ENCODE data around the gene KCNJ6. TPM values are rescaled to one million over a fixed set of nuclear protein-coding genes. Genes with fewer than 3 reads are reported as not detected.

Gene KCNJ6
- total and polyA plus RNA-seq, 4 donors: 0.01 TPM; not detected in 3

GRCh38 chr21:37704751-37705150 lies 211.5 kb downstream of the KCNJ6 start:
- H3K4me3 ChIP-seq (ENCODE audit: low read depth in 1 of 3, low read length in 3 of 3): no peak overlapping the region
- H3K9ac ChIP-seq (ENCODE audit: low read depth in 1 of 2, low read length in 2 of 2): no peak overlapping the region
- H3K9me3 ChIP-seq (ENCODE audit: control insufficient read depth in 4 of 4, low read length in 3 of 4): no peaks in the 10 kb centered on the region
- no peaks in the 10 kb centered on the region for H3K27me3 ChIP-seq (ENCODE audit: control insufficient read depth in 4 of 4, insufficient read depth in 4 of 4, low read length in 3 of 4)
- peak overlapping the region in 1 of 2 donors; percentile 23 for H3K27ac ChIP-seq (ENCODE audit: low read depth in 1 of 2, low read length in 2 of 2)
- no peak for DNase-seq (ENCODE audit: low spot score)
- 34% methylated on average over 2 of the region's 2 CpGs for WGBS
- no peaks in the 10 kb centered on the region for H3K36me3 ChIP-seq (ENCODE audit: control insufficient read depth in 4 of 4, insufficient read depth in 3 of 4, low read depth in 1 of 4, low read length in 3 of 4)
- peaks cover 3 to 21% (median 17%) of the 10 kb centered on the region in 4 donors for H3K4me1 ChIP-seq (ENCODE audit: control insufficient read depth in 4 of 4, insufficient read depth in 4 of 4, low read length in 3 of 4)
- TF ChIP-seq SP1 (IDR thresholded peaks at IDR 0.05) (peak; percentile 60), RXRA (IDR thresholded peaks at IDR 0.05) (peak; percentile 84 to 93), EGR1 (IDR thresholded peaks at IDR 0.05; ENCODE audit: low read depth in 2 of 2) (peak in 1 of 2 donors; percentile 34), FOXA2 (IDR thresholded peaks at IDR 0.05) (peak; percentile 27), REST (IDR thresholded peaks at IDR 0.05) (peak; percentile 46), RAD21 (IDR thresholded peaks at IDR 0.05) (peak in 1 of 2 donors; percentile 21), TAF1 (conservative IDR thresholded peaks at IDR 0.05) (no peak), MAX (IDR thresholded peaks at IDR 0.05) (peak; percentile 72), CTCF (IDR thresholded peaks at IDR 0.05; ENCODE audit: low read depth, low read length, missing input control) (no peak), HNF4G (IDR thresholded peaks at IDR 0.05) (peak; percentile 56), GABPA (IDR thresholded peaks at IDR 0.05 in 1 of 2, conservative IDR thresholded peaks at IDR 0.05 in 1 of 2) (no peak), NR2F2 (IDR thresholded peaks at IDR 0.05) (no peak), FOXA1 (IDR thresholded peaks at IDR 0.05) (peak; percentile 32), JUND (IDR thresholded peaks at IDR 0.05) (peak in 1 of 2 donors; percentile 55), HNF4A (conservative IDR thresholded peaks at IDR 0.05) (peak; percentile 90 to 91), YY1 (IDR thresholded peaks at IDR 0.05) (peak; percentile 69)
- TF ChIP-seq, protein P1, sequence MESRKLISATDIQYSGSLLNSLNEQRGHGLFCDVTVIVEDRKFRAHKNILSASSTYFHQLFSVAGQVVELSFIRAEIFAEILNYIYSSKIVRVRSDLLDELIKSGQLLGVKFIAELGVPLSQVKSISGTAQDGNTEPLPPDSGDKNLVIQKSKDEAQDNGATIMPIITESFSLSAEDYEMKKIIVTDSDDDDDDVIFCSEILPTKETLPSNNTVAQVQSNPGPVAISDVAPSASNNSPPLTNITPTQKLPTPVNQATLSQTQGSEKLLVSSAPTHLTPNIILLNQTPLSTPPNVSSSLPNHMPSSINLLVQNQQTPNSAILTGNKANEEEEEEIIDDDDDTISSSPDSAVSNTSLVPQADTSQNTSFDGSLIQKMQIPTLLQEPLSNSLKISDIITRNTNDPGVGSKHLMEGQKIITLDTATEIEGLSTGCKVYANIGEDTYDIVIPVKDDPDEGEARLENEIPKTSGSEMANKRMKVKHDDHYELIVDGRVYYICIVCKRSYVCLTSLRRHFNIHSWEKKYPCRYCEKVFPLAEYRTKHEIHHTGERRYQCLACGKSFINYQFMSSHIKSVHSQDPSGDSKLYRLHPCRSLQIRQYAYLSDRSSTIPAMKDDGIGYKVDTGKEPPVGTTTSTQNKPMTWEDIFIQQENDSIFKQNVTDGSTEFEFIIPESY (IDR thresholded peaks at IDR 0.05): peak; percentile 52
- TF ChIP-seq, protein P2, sequence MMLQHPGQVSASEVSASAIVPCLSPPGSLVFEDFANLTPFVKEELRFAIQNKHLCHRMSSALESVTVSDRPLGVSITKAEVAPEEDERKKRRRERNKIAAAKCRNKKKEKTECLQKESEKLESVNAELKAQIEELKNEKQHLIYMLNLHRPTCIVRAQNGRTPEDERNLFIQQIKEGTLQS (IDR thresholded peaks at IDR 0.05): no peak

All from liver (tissue), 9 donors.